Prostate gland (tissue), 2 donors: ENCODE measurements around the gene CYP3A4.

Experiments
- CTCF ChIP-seq, 4 experiments: fragments of 200-600 bp in 2 of 4; fragments of 450-650 bp in 2 of 4; sonication (generic) in 2 of 4; IDR thresholded peaks; 1 replicate in 3 of 4; 2 replicates in 1 of 4; pipeline ENCODE4 v1.5.1; 2016 to 2019; ENCODE audit warnings: antibody characterized with exemption in 4 of 4, mild to moderate bottlenecking in 2 of 4, moderate library complexity in 2 of 4
- POLR2A ChIP-seq: fragments of 450-650 bp; IDR thresholded peaks from one replicate; pipeline ENCODE4 v1.6.1; 2016; ENCODE audit warnings: antibody characterized with exemption, mild to moderate bottlenecking

- TF ChIP-seq POLR2A, result no peak
- no peak for TF ChIP-seq CTCF (IDR thresholded peaks at IDR 0.05)
These were observed 47.6 kb upstream of the CYP3A4 start for GRCh38 chr7:99831595-99831994.
